HL-60 (cell line): ENCODE measurements around the gene CFAP161.

Experiments
- DNase-seq, 2 experiments: peaks; one replicate each; pipeline ENCODE4 v3.0.0-alpha.2; 2010 to 2020; ENCODE audit warnings: low read depth in 1 of 2, low spot score in 1 of 2
- H3K27ac ChIP-seq: fragments of 250-450 bp; sonication (Bioruptor Pico); replicated peaks from 2 replicates; pipeline ENCODE4 v1.5.1; 2020; ENCODE audit warnings: mild to moderate bottlenecking, moderate library complexity
- H3K27me3 ChIP-seq: fragments of 250-450 bp; sonication (Bioruptor Pico); 2 replicates; pipeline ENCODE4 v1.5.1; 2021; ENCODE audit warnings: mild to moderate bottlenecking, moderate library complexity; ENCODE audit not compliant: insufficient read depth, poor library complexity, severe bottlenecking
- H3K4me3 ChIP-seq: replicated peaks from 2 replicates; pipeline ENCODE4 v1.5.1; 2011; ENCODE audit warnings: mild to moderate bottlenecking, control low read depth, low read length; ENCODE audit not compliant: insufficient read depth
- CTCF ChIP-seq: IDR thresholded peaks from one replicate; pipeline ENCODE4 v1.5.1; 2011; ENCODE audit warnings: low read length, control low read depth, inconsistent platforms; ENCODE audit not compliant: insufficient read depth
- GABPA ChIP-seq: IDR thresholded peaks from 2 replicates; pipeline ENCODE4 v1.6.1; 2012; ENCODE audit warnings: low read depth
- POLR2AphosphoS5 ChIP-seq: IDR thresholded peaks from 2 replicates; pipeline ENCODE4 v1.6.1; 2012; ENCODE audit warnings: low read depth
- REST ChIP-seq: IDR thresholded peaks from 2 replicates; pipeline ENCODE4 v1.6.1; 2012; ENCODE audit warnings: low read depth; ENCODE audit not compliant: insufficient replicate concordance
- SPI1 ChIP-seq: IDR thresholded peaks from 2 replicates; pipeline ENCODE4 v1.6.1; 2012; ENCODE audit warnings: low read depth, mild to moderate bottlenecking, borderline replicate concordance

Gene CFAP161

GRCh38 chr15:81194723-81195122 is 60.7 kb downstream of the CFAP161 start:
- H3K27ac ChIP-seq: no peak overlapping the region
- no peak for TF ChIP-seq SPI1
- no peak for TF ChIP-seq GABPA
- TF ChIP-seq CTCF: no peak
- TF ChIP-seq REST: no peak
- TF ChIP-seq POLR2AphosphoS5: no peak
- no peak overlapping the region for H3K4me3 ChIP-seq
- DNase-seq: no peak
- H3K27me3 ChIP-seq: peaks cover 9% of the 10 kb centered on the region

DNA sequence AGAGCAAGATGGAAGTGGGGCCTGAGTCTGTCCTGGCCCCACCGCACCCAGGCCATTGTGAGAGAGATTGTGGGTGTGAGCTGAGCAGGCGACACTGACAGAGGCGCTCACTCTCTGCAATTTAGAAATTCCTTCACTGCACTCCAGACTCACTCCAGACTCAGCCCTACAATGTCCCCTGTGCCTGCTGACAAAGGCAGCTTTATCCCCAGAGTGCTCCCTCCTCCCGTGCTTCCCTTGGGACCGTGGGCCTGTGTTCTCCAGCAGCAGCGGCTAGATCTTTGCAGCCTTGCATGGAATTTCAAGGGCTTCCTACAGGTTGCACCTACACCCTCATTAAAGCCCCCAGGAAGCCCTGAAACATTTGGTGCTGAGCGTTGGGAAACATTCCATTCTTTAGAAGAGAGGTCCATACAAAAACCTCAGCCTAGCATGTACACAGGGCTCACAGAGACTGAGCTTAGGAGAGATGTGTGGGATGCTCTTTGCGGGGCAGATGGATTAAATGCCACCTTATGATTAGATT is 61.3 kb downstream of the CFAP161 start:
- Histone ChIP-seq H3K4me3 (no peak overlapping the region), H3K27ac (no peak overlapping the region), H3K27me3 (peaks cover 9% of the 10 kb centered on the region)
- DNase-seq: no peak
- TF ChIP-seq GABPA (no peak), SPI1 (no peak), REST (no peak), CTCF (no peak), POLR2AphosphoS5 (no peak)

DNA sequence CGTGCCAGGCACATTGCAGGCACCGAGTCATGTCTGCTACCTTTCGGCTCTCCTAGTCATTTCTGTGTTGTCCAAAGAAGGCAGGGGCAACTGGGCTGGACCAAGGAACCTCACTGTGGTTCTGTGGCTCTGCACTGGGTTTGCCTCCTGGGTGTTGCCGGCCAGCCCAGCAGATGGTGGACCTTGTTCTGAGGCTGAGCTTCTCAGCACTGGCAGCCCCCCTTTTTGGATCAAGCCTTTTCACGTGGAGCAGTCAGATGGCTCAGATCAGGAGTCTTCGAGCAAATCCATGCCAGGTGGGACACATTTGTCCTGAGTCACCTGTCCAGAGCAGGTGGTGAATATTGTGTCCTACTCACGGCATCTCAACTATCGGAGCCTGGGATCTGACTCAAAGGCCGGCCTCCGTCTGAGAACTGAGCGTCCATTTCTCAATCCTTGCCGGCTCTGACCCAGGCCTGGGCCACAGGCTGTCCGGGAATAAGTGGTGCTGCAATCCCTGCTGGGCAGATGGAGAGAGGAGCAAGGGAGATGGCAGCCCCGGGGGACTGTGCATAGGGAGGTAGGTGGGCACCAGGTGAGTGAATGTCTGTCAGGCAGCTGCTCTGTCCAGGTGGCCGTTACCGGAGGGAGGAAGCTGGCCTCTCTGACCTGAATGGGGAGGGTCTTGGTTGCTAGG is 62.6 kb downstream of the CFAP161 start, which contains the start of gene IL16:
Gene IL16 (plus strand): TSS at position 304 of the 679 bp plus-strand sequence. CDS start 28,521 bp downstream, outside the sequence.
- Histone ChIP-seq H3K27ac (no peak within 1 kb of the TSS), H3K27me3 (peaks cover 2% of the 10 kb centered on the region), H3K4me3 (no peak within 1 kb of the TSS)
- DNase-seq: no peak
- TF ChIP-seq SPI1 (no peak), CTCF (no peak), REST (no peak), POLR2AphosphoS5 (no peak), GABPA (no peak)
